HG03442 (cell line): ENCODE results near the gene ZNF396.

Source experiments
- ATAC-seq: cut with Tn5 transposase; IDR thresholded peaks from one replicate; pipeline ENCODE4 v1.9.1; 2021; ENCODE audit warnings: mild to moderate bottlenecking, moderate library complexity; ENCODE audit not compliant: unreplicated experiment

ZNF396 gene

DNA sequence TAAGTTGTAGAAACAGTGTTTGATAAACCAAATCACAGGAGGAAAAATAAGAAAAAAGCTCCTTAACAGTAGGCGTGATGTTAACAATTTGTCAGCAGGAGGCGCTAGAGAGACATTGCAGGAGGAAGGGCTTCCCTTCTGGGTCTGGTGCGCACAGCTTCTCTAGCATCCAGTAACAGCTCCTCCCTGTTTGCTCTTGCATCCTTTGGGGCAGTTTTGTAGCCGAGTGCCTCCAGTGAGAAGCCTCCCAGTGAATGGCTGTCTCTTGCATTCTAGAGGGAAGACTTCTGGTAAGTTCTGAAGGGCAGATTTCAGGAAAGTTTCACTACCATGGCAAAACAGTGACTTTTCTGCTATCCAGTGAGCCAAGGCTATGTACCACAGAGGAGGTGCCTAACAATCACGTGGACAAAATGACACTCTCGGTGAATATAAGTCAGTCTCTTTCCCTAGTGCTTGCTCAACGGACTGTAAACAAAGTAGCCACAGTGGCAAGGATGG lies 9.5 kb upstream of the ZNF396 start:
- ATAC-seq, result no peak

DNA sequence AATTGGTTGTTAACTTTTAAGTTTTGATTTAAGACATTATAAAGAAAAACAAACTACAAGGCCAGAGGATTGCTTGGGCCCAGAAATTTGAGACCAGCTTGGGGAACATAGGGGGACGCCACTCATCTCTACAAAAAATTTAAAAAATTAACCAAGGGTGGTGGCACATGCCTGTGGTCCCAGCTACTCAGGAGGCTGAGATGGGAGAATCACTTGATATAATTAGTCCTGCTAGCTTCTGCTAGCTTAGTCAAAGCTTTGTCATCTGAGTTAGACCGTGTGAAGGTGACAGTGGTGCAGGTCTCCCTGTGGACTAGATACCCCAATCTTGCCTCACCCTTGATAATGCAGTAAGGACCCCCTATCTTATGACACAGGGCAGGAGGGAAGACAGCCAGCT lies 6.0 kb upstream of the ZNF396 start:
- ATAC-seq, result no peak

DNA sequence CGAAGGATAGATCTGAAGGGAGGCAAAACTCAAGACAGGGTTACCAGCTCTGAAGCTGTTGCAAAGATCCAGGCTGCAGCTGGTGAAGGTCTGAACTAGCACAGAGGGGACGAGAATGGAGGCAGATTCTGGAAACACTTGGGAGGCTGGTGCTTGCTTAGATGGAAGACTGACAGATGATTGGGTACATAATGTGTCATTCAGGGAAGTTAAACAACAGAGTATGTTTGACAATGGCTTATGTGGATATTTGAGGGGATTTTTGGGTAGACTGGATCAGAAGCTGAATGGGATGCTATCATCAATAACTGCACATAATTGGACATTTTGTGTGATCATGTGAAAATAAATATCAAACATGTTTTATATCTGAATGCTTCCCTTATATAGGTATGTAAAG lies 2.3 kb upstream of the ZNF396 start:
- no peak for ATAC-seq

DNA sequence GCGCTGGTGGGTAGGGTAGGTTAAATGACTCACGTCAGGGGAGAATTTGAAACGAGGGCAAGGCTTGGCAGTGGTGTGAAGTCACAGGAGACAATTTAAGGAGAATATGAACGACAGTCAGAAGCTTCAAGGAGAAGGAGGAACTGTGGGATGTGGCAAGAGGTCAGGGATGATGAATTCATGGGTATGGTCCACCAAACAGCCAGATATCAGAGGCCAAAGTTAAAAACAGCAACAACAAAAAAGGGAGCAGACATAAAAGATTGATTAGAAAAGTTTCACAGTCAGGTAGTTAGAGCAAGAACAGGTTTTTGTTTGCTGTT lies 1.4 kb upstream of the ZNF396 start:
- no peak for ATAC-seq

DNA sequence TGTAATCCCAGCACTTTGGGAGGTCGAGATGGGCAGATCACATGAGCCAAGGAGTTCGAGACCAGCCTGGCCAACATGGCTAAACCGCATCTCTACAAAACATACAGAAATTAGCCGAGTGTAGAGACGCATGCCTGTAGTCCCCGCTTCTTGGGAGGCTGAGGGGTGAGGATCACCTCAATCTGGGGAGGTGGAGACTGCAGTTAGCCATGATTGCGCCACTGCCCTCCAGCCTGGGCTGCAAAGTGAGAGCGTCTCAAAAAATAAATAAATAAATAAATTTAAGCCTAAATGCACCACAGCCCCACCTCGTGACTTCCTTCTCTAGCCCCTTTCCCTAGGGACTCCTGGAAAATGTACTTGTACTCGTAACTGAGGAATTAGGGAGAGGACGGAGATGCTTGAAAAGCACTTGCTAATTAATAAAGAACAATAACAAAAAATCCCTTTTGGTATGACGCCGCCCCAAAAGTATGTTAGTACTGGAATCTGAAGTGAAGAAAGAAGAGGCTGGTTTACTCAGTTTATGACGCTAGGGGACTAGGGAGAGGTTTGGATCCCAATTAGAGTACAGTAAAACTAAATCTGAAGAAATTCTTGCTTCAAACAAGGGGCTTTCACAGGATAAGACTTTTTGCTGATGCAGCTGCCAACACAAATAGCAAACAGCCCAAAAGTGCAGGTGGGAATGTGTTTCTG lies 887 bp upstream of the ZNF396 start:
- no peak for ATAC-seq

DNA sequence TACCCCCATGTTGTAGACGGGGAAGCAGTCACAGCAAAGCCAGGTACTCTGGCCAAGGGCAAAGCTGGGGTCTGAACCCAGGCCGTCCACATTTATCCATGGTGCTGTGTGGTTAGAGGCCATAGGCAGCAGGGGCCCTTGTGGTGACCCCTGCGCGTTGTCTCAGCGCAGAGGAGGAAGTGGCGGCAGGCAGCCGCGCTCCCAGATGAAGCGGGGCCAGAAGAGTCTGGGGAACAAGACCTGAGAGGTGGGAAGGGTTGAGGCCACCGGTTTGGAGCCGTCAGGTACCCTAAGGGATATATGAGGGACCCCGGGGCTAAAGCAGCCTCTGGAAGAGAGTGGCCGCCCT lies 770 bp downstream of the ZNF396 start:
- peak; percentile 52 for ATAC-seq

DNA sequence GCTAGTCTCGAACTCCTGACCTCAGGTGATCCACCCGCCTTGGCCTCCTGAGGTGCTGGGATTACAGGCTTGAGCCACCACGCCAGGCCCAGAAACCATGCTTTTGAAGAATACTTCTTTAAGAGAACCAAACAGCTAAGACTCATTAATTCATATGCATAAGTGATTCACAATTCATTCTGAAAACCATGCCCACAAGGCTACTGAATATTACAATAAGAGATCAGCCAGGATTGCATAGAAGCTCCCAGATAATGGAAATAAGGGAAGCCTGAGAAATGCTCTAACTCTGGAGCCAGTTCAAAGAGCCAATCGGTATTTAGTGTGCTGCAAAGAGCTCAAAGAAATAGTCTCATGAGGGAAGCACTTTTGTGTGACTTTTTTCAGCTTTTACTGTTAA lies 2.4 kb downstream of the ZNF396 start:
- ATAC-seq, result no peak

DNA sequence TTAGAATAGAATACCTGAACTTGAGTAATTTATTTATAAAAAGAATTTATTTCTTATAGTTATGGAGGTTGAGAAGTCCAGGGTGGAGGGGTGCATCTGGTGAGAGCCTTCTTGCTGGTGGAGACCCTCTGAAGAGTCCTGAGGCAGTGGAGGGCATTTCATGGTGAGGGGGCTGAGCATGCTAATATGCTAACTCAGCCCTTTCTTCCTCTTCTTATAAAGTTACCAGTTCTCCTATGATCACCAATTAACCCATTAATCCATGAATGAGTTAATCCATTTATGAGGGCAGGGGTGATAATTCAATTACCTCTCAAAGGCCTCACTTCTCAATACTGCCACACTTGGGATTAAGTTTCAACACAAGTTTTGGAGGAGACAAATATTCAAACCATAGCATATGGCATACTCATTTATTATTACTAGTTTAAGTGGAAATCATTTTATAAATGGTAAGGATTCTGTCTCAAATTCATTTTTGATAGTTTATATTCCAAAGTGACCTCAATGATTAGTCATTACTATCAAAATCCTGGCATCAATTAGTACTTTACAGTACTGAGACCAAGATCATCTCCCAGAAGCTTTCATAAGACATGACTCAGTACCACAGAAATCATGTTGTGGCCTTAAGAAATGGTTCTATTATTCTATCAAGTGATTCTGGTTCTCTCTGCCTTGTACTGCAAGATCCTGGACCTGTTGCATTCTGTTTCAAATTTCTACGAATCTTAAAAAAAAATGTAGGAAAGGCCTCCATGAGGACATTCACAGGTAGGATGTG lies 5.5 kb downstream of the ZNF396 start:
- ATAC-seq, result no peak

DNA sequence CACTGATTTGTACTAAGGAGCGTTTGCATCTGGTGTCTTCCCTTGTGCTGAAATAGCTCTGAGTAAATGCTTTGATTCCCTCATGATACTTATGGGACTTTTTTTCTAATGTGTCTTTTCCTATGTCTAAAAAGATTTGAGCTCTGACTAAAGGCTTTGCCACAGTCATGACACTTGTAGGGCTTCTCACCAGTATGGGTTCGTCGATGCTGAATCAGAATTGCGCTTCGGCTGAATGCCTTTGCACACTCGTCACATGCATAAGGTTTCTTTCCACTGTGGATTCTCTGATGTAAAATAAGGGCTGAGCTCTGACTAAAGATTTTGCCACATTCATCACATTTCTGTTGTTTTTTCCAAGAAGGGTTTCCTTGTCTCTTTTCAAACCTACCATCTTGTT lies 8.0 kb downstream of the ZNF396 start:
- ATAC-seq, result no peak

DNA sequence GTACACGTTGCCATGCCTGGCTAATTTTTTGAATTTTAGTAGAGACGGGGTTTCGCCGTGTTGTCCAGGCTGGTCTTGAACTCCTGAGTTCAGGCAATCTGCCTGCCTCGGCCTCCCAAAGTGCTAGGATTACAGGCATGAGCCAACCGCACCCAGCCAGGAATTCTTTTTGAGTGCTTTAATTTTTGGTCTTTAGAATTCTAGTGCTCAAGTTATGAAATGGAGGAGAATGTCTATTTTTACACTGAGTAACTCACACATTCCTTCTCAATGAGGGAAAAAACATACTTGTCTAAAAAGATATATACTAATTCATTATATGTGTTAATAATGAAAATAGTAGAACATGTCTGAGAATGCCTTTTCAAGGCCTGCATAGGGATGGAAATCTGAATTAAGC lies 8.5 kb downstream of the ZNF396 start:
- ATAC-seq, result no peak

DNA sequence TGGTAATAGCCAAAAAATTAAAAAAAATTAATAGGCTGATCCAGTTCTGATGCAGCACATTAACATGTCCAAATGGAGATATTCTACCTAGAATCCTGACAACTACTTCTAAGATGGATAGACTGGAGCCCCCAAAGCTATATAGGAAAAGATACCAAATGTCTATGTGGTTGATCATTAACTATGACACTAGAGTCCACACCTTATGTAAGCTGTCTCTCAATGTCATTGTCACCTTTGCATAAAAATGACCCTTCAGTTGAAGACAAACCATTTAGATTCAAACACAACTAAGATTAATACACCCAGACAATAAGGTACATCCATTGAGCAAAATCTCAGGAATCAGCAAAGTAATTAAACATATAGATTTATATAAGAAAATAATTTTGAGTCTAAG lies 14.6 kb downstream of the ZNF396 start:
- no peak for ATAC-seq

DNA sequence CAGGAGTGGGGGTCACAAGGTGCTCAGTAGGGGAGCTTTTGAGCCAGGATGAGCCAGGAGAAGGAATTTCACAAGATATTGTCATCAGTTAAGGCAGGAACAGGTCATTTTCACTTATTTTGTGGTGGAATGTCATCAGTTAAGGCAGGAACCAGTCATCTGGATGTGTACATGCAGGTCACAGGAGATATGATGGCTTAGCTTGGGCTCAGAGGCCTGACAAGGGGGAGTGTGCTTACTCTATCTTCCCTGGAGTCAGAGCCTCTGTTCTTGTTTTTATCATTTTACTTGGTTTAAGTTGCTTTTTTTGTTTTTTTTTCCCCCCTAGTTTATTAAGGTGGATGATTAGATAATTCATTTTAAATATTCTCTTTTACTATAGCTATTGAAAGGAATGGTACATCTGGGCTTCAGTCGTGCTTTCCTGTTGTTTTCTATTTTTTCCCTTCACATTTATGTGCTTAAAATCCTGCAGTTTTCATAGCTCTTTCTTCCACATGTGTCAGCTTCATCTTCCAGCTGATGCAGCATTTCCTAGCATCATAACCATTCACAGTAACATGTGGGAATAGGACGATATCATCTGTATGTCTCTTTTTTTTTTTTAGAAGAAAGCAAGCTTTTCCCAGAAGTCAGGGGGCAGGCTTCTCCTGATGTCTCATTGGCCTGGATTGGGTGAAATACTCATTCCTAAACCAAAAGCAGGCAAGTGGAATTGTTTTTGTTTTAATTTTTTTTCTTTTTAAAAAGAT lies 15.4 kb downstream of the ZNF396 start:
- no peak for ATAC-seq

DNA sequence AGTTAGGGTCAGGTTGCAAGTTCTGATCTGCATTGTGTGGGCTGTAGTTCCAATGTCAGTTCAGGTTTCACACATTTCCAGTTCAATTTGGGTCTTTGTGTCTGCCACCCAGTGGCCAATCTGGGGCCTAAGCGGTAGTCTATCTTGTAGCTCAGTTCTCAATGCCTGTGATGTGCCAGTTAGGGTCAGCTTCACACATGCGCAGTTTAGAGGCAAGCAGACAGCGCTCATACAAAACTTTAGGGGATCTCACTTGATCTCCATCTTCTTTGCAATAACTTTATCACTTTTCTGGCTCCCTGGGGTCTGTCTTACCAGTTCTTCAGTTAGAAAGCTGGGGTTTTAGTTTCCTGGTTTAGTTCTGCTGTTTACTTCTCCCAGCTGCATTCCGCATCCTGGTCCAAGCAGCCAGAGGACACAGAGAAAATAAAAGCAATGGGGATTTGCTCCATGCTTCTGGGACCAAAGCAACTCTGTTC lies 22.0 kb downstream of the ZNF396 start:
- peak; percentile 100 for ATAC-seq

DNA sequence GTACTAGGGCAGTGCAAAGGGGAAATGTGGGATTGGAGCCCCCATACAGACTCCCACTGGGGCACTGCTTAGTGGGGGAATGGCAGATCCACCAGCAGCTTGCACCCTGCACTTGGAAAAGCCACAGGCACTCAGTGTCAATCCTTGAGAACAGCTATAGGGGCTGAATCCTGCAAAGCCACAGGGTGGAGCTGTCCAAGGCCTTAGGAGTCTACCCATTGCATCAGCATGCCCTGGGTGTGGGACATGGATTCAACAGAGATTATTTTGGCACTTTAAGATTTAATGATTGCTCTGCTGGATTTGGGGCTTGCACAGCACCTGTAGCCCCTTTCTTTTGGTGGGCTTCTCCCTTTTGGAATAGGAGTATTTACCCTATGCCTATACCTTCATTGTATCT lies 24.4 kb downstream of the ZNF396 start:
- no peak for ATAC-seq

DNA sequence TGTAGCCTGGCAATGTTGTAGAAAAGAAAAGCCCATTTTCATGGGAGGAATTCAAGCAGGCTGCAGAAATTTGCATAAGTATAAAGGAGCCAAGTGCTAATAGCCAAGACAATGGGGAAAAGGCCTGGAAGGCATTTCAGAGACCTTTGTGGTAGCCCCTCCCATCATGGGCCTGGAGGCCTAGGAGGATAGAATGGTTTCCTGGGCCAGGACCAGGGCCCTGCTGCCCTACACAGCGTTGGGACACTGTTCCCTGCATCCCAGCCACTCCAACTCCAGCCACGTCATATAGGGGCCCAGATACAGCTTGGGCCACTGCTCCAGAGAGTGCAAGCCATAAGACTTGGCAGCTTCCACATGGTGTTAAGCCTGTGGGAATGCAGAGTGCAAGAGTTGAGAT lies 24.9 kb downstream of the ZNF396 start:
- ATAC-seq, result no peak

DNA sequence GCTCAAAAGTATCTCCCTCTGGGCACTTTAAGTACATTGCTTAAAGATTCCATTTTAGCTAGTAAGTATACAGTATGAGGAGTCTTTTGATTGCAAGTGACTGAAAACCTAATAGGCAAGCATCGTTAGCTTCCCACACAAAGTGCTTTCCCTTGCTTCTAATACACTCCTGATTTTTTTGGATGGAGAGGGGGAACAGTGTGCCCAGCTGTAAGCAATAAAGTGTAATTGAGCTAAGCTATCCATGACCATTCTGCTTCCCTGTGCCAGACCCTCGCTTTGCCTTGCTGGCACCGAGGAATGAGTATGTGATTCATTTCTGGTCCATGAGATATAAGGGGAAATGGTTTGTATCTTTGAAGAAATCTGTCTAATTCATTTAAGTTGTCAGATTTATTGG lies 29.1 kb downstream of the ZNF396 start:
- ATAC-seq, result no peak

DNA sequence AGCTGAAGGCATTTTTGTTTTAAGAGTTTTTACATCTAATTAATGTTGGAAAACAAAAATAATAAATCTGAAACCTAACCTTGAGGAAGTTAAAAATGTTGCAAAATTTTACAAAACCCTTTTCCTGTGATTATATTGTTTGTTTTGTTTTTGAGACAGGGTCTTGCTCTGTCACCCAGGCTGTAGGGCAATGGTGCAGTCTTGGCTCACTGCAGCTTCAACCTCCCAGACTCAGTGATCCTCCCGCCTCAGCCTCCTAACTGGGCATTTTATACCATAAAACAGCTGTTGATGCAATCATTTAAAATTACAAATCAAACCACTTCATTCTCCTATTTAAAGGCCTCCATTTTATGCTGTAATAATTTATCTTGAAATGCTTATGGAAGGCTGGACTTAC lies 31.2 kb downstream of the ZNF396 start:
- ATAC-seq, result no peak

DNA sequence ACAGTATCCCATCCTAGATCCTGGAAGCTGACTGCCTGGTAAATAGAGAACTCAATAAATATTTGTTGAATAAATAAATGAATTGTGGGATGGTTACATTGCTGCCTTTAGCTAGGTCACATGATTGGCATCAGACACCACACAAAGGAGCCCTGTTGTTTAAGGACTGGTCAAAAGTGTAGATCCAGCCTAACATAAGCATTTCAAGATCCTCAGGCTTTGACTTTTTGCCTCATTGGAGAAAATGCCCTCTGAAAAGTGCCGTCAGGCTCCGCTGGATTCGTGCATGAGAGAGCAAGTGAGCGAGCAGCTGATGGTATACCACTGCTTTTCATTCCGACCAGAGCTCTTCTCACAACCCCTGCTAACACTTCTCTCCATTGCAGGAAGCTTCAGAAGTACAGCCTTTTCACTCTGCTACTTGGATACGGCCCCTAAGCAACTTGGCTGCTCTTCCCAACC lies 31.6 kb downstream of the ZNF396 start:
- ATAC-seq, result no peak

DNA sequence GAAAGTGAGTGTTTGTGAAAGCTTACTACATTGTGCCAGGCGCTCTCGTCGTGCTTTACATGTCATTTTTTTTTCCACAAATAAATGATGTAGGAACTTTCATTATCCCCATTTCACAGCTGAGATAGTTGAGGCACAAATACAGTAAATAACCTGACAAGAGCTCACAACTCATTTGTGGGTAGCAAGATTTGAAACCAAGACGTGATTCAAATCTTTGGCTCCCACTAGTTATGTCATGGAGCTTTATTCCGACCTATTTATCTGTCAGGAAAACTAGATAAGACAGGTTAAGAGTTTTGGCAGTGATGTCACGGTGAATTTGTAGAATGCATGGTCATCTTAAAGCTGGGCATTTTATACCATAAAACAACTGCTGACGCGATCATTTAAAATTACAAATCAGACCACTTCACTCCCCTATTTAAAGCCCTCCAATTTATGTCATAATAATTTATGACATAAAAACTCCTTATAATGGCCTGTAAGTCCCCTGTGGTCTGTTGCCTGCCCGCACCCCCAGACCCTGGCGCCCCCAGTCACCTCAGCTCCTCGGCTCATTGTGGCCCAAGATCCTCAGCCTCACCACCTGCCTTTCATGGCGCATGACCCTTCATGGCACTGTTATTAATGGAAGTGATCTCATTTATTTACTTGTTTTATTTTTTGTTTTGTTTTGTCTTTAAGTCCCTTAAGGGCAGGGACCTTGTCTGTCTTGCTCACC lies 32.2 kb downstream of the ZNF396 start:
- peak; percentile 0 for ATAC-seq

DNA sequence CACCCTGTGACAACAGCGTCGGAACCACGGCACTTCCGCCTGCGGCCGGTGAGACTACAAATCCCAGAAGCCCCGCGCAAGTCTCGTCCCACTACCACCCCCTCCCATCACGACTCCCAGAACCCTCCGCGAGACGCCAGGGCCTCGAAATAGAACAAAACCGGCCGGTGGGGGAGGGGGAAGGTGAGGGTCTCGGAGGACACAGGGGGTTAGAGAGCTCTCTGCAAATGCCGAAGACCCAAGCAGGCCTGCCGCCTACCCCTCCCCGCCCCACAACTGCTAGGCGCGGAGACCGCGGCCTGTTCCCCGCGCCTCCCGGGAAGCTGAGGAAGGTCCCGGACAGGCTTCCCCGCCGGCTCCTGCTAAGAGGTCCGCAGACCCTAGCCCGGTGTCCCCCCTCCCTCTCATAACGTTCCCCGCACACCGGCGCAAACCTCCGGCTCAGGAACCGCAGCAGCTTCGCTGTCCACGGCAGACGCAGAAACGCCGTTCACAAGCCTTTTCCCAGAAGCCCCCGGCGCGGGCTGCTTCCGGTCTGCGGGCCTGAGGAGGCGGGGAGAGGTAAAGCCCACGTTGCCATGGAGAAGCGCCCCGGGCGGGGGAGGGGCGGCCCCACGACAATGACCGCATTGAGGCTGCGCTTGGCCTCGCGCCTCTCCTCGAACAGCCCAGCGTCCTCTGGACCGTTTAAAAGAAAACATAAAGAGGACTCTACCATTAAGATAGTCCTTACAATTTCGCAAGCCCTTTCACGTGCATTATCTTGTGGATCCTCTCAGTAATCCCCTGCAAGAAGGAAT lies 33.0 kb downstream of the ZNF396 start, which contains the start of gene ZNF24:
Gene ZNF24, minus strand, starts transcription at position 485 of the 800 bp plus-strand sequence. CDS start 3,770 bp downstream, outside the sequence.
- ATAC-seq, result peak; percentile 92
